Memory B cell (primary cell): Measurements from ENCODE around the gene SLC8A2.
"Not testable (repeated sequence)": the region's sequence is repeated elsewhere in the genome, so short reads cannot be mapped to it uniquely, and the experiment has no call there.

Source experiments
- ATAC-seq: fragments of 150-1000 bp; cut with Tn5 transposase; 2 replicates; pipeline ENCODE4 v1.10.0; 2021; ENCODE audit warnings: low read depth, mild to moderate bottlenecking, moderate library complexity
- DNase-seq, 2 donors: peaks; one replicate each; pipeline ENCODE4 v3.0.0; 2022; ENCODE audit warnings: low spot score in 2 of 2
- H3K27ac Mint-ChIP-seq: one replicate; pipeline ENCODE4 v1.8.0; 2022; ENCODE audit warnings: mild to moderate bottlenecking, moderate library complexity, mixed read lengths
- H3K27me3 Mint-ChIP-seq: one replicate; pipeline ENCODE4 v1.8.0; 2022; ENCODE audit warnings: mixed read lengths
- H3K36me3 Mint-ChIP-seq: one replicate; pipeline ENCODE4 v1.8.0; 2022; ENCODE audit warnings: mild to moderate bottlenecking, mixed read lengths
- H3K4me1 Mint-ChIP-seq: one replicate; pipeline ENCODE4 v1.8.0; 2022; ENCODE audit warnings: mixed read lengths
- H3K4me3 Mint-ChIP-seq: one replicate; pipeline ENCODE4 v1.8.0; 2022; ENCODE audit warnings: mild to moderate bottlenecking, moderate library complexity, mixed read lengths
- H3K9me3 Mint-ChIP-seq: one replicate; pipeline ENCODE4 v1.8.0; 2022; ENCODE audit warnings: mixed read lengths

The SLC8A2 gene

DNA sequence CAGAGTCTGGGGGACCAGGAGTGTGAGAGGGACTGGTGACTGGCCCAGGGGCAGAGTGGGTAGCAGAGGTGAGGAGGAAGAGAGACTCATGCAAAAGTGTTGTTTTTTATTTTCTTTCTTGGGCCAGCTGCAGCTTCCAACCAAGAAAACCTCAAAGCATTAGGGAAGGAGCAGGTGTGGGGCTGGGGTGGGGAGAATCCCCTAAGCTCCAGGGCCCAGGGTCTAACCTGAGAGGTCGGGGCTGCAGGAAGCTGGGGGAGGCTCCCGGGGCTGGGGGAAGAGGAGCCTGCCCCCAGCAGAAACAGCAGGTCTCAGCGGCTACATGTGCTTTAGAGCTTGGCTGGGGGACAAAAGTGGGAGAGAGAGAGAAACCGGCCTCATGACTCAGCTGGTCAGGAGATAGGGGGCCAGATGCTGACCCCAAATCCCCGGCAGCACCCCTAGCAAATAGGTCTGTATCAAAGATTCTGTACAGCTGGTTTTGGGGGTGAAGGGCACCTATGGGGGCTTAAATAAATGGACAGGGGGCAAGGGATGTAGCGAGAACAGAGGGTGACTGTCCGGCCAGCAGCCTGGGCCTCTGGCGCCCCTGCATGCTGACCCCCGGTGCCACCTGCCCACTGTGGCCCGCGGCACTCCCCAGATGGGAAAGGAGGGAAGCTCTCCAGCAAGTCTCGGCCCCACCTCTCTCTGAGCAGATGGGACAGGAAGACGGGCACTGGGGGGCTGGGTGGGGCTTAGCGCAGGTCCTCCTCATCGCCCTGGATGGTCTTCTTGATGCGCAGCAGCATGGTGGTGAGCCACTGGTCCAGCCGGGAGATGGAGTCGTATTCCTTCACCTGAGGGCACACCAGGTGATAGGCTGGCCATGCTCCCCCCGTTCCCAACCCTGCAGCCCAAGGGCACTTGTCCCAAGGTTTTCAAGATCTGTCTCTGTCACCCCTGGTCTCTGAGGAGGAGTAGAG, 16.1 kb upstream of the SLC8A2 start:
- H3K36me3 Mint-ChIP-seq = peaks cover 7% of the 10 kb centered on the region
- ATAC-seq (no peak), DNase-seq (no peak)
- H3K4me3 Mint-ChIP-seq = no peak overlapping the region
- no peaks in the 10 kb centered on the region for H3K9me3 Mint-ChIP-seq
- peak overlapping the region; percentile 35 for H3K27ac Mint-ChIP-seq
- peaks cover 20% of the 10 kb centered on the region for H3K4me1 Mint-ChIP-seq
- no peaks in the 10 kb centered on the region for H3K27me3 Mint-ChIP-seq

DNA sequence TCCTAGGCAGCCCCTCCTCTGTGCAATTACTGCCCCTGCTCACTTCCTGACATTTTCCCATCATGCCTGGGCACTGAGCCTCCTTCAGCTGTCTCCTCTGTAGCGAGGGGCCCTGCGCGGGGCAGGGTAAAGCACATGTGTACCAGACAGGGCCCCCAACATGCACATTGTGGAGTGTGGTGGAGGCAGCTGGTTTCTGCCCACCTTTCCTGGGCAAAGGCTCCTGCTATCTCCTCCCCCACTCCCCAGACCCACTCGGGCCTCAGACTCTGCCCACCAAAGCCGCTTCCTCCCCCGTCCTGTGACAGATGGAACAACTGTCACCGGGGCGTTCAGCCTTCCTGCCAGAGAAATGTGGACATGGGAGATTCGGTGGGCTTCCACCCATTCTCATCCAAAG, 15.2 kb upstream of the SLC8A2 start:
- Mint-ChIP-seq H3K36me3 (peaks cover 7% of the 10 kb centered on the region), H3K4me1 (peaks cover 20% of the 10 kb centered on the region), H3K27ac (no peak overlapping the region), H3K4me3 (no peak overlapping the region), H3K9me3 (no peaks in the 10 kb centered on the region), H3K27me3 (no peaks in the 10 kb centered on the region)
- DNase-seq (no peak), ATAC-seq (no peak)

DNA sequence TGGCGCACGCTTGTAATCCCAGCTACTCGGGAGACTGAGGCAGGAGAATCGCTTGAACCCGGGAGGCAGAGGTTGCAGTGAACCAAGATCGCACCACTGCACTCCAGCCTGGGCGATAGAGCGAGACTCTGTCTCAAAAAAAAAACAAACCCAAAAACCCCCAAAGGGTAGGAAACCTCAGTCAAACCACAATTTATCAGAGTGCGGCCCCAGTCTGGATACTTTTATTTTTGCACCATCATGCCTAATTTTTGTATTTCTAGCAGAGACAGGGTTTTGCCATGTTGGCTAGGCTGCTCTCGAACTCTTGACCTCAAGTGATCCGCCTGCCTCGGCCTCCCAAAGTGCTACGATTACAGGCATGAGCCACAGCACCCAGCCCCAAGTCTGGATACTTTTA, 14.5 kb upstream of the SLC8A2 start:
- not testable (repeated sequence) for H3K36me3 Mint-ChIP-seq, H3K4me3 Mint-ChIP-seq, DNase-seq, ATAC-seq, H3K27ac Mint-ChIP-seq, H3K27me3 Mint-ChIP-seq, H3K9me3 Mint-ChIP-seq
- H3K4me1 Mint-ChIP-seq = peaks cover 20% of the 10 kb centered on the region

DNA sequence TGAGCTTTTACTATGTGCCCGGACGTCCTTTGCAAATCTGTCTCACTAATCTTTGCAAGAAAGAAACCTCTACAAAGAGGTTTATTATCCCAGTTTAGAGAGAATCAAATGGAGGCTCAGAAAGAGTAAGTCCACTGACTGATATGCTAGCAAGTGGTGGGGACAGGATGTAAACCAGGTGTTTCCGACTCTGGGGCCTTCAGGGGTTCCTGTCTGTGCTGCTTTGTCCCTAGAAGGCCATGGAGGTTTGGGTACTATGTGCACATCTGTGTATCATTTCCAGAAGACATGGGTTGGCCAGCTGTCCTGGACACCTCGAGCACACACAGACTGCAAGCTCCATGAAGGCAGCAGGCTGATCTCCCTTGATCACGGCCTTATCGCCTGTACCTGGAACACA, 13.5 kb upstream of the SLC8A2 start:
- peak overlapping the region; percentile 93 for H3K4me3 Mint-ChIP-seq
- peaks cover 5% of the 10 kb centered on the region for H3K36me3 Mint-ChIP-seq
- H3K27ac Mint-ChIP-seq = peak overlapping the region; percentile 92
- no peaks in the 10 kb centered on the region for H3K9me3 Mint-ChIP-seq
- ATAC-seq (no peak), DNase-seq (no peak)
- H3K4me1 Mint-ChIP-seq = peaks cover 21% of the 10 kb centered on the region
- H3K27me3 Mint-ChIP-seq = no peaks in the 10 kb centered on the region

DNA sequence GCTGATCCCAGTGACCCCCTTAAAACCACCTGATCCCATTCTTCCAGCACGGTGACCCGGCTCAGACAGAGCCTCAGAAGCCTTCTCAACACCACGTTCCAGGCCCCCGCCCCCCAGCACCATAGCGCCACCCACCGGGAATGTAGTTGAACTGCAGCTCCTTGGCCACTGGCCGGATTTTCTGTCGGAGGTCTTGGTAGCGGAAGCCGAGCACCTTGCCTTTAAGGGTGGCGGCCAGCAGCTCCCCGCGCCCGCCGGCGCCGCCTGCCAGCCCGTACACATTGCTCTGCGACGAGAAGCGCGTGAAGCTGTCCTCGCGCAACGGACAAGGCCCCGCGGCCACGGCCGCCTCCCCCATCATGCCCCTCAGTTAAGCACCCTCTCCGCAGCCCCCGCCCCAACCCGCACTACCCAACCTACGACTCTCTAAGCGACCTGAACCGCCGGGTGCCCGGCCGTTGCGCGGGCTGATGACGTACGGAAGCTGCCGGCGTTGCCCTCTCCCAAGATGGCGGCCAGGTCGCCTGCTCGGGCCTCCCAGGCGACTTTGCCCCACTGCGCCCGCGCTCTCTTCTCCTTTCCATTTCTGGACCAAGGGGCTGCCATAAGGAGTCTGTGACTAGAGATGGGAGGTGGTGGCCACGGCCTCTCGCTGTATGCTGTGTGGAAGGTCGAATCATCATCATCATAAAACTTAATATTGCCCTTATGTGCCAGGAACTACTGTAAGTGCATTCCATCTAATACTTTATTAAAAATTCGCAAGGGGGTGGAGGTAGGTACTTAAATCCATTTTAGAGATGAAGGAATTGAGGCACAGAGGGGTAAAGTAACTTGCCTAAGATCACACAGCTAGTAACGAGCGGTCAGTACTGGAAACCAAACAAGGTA, 12.4 kb upstream of the SLC8A2 start, which contains the start of gene KPTN:
KPTN (minus strand) TSS at position 420 of the 891 bp plus-strand sequence; CDS start at position 361, 59 bp downstream.
- no peaks in the 10 kb centered on the region for H3K9me3 Mint-ChIP-seq
- peaks cover 2% of the 10 kb centered on the region for H3K36me3 Mint-ChIP-seq
- peak; percentile 88 to 94 for DNase-seq
- no peaks in the 10 kb centered on the region for H3K27me3 Mint-ChIP-seq
- peaks cover 17% of the 10 kb centered on the region for H3K4me1 Mint-ChIP-seq
- peak within 1 kb of the TSS; percentile 93 for H3K4me3 Mint-ChIP-seq
- peak; percentile 92 for ATAC-seq
- H3K27ac Mint-ChIP-seq = peak within 1 kb of the TSS; percentile 92

DNA sequence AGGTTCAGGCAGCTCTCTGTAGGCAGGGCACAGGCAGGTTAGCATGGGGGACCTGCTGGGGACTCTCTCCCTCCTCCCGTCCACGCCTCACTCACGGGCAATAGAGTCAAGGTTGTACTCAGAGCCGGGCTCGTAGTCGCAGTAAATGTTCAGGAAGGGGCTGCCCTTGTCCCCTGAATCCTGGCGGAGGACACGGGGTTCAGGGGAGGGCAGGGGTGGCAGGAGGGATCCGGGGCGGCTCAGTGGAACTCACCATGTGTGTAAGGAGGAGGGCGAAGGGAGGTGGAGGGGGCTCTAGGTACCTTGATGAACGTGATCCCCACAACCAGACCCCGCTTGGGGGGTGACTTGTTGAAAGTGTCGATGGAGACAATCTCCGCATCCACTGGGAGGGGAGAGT, 11.5 kb upstream of the SLC8A2 start:
- ATAC-seq = no peak
- H3K9me3 Mint-ChIP-seq = no peaks in the 10 kb centered on the region
- H3K27ac Mint-ChIP-seq = no peak overlapping the region
- H3K4me1 Mint-ChIP-seq = peaks cover 17% of the 10 kb centered on the region
- no peaks in the 10 kb centered on the region for H3K27me3 Mint-ChIP-seq
- peaks cover 2% of the 10 kb centered on the region for H3K36me3 Mint-ChIP-seq
- DNase-seq = no peak
- peak overlapping the region; percentile 11 for H3K4me3 Mint-ChIP-seq

DNA sequence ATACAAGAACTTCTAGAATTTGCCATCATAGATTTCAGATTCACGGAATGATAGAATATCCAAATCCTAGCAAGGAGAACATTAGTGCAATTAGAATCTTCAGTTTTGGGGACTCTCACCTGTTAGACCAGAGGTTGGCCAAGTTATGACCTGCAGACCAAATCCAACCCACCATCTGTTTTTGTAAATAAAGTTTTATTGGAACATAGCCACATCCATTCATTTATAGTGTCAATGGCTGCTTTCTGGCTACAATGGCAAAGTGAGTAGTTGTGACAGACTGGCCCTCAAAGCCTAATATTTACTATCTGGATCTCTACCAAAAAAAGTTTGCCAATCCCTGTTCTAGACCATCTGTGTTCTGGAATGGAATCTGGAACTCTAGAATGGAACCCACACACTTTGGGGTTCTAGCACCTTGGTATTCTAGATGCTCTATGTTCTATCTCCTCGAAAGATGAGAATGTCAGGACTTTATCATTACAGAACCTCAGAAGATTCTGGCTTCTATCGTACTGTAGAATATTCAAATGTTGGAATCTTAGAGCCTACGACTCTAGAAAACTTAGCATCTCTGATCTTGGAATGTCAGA, 9.9 kb upstream of the SLC8A2 start:
- DNase-seq (no peak), ATAC-seq (no peak)
- Mint-ChIP-seq H3K36me3 (peaks cover 2% of the 10 kb centered on the region), H3K27me3 (no peaks in the 10 kb centered on the region), H3K9me3 (no peaks in the 10 kb centered on the region), H3K4me1 (peaks cover 16% of the 10 kb centered on the region), H3K4me3 (no peak overlapping the region), H3K27ac (no peak overlapping the region)

DNA sequence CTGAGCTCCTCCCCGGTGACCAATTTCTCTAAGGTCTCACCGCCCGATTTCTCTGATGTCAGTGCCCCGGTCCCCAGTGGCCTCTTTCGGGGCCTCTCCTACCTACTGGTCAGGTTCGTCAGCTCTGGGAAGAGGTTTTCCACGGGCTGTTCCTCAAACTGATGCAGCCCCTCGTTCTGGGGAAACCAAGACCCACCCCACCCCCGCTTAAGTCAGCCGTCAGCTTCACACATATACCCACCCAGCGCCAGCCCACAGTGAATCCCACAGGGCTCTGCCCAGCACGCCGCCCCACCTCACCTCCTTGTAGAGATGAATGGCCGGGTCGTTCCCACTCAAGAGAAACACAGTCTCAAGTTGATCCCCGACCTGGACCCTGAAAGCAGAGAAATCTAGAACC, 9.0 kb upstream of the SLC8A2 start:
- no peak overlapping the region for H3K27ac Mint-ChIP-seq
- H3K4me1 Mint-ChIP-seq = peaks cover 13% of the 10 kb centered on the region
- no peak for ATAC-seq
- peaks cover 2% of the 10 kb centered on the region for H3K36me3 Mint-ChIP-seq
- no peaks in the 10 kb centered on the region for H3K9me3 Mint-ChIP-seq
- H3K27me3 Mint-ChIP-seq = no peaks in the 10 kb centered on the region
- no peak for DNase-seq
- no peak overlapping the region for H3K4me3 Mint-ChIP-seq

DNA sequence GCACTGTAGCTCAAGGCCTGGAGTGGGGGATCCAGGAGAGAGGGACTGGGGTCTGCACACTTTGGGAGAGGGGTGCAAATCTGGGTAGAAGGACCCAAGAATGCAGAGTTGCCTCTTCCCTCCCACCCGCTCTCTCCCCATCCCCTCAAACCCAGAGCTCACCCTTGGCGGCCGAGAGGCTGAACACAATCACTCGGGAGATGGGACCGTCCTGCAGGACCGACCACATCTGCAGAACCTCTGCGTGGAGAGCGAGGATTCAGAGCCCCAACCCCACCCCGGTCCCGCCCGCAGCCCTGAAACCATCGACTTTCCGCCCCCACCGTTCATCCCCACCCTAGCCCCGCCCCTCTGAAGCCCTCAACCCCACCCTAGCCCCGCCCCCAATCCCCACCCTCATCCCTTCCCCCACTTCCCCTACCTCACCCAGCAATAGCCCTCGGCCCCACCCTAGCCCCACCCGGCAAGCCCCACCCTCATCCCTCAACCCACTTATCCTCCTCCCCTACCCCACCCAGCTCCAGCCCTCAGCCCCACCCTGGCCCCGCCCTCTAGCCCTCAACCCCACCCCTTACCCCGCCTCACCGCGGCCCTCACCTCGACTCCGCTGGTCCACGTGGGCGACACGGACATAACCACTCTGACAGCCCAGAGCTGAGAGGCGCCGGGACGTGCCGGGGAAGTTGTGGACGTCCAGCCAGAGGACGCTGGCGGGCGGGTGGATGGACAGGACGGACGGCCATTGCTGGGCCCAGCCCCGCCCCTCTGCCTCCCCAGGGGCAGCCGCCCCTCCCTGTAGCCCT, 8.2 kb upstream of the SLC8A2 start:
- no peak overlapping the region for H3K4me3 Mint-ChIP-seq
- DNase-seq (no peak), ATAC-seq (no peak)
- no peaks in the 10 kb centered on the region for H3K27me3 Mint-ChIP-seq
- H3K4me1 Mint-ChIP-seq = peaks cover 6% of the 10 kb centered on the region
- H3K27ac Mint-ChIP-seq = no peak overlapping the region
- H3K9me3 Mint-ChIP-seq = no peaks in the 10 kb centered on the region
- H3K36me3 Mint-ChIP-seq = peaks cover 5% of the 10 kb centered on the region

DNA sequence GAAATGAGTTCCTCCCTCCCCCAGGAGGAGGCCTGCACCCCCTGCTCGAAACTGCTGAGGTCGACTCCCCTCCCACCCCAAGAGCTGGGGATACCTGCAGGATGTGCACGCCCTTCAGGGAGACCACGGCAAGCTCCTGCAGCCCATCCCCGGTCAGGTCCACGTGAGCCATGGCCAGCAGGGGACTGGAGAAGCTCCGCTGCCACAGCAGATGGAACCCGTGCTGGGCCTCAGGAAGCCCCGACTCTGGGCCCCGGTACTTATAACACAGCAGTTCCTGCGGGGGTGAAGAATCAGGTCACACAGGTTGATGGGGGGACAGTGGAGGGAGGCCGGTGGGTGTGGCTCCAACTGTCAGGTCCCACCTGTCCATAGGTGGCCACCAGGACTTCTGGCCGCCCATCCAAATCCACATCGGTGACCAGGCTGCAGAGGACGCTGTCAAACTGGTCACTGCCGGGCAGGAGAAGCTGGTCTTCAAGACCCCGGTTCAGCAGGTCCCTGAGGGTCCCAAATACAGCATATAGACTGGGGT, 4.8 kb upstream of the SLC8A2 start:
- no peak for ATAC-seq
- no peak overlapping the region for H3K4me3 Mint-ChIP-seq
- H3K36me3 Mint-ChIP-seq = peaks cover 5% of the 10 kb centered on the region
- H3K27me3 Mint-ChIP-seq = peaks cover 4% of the 10 kb centered on the region
- DNase-seq = no peak
- peaks cover 4% of the 10 kb centered on the region for H3K4me1 Mint-ChIP-seq
- no peak overlapping the region for H3K27ac Mint-ChIP-seq
- no peaks in the 10 kb centered on the region for H3K9me3 Mint-ChIP-seq

DNA sequence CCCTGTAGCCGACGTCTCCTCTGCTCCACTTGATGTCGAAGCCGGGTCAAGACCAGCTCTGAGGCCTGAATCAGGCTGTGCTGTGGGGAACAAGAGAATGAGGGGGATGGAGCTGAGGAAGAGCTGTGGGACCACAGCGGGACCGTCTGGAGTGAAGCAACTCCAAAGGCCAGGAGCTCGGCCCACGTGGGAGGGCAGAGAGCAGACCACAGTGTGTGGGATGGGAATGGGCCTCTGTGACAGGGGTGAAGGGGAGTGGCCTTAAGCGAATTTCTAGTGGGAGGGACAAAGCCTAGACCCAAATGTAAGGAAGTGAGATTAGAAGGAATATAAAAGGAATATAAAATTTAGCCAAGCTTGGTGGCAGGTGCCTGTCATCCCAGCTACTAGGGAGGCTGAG, 3.8 kb upstream of the SLC8A2 start:
- Mint-ChIP-seq H3K4me1 (peaks cover 10% of the 10 kb centered on the region), H3K4me3 (no peak overlapping the region), H3K27me3 (peaks cover 13% of the 10 kb centered on the region), H3K9me3 (no peaks in the 10 kb centered on the region), H3K36me3 (peaks cover 6% of the 10 kb centered on the region), H3K27ac (no peak overlapping the region)
- no peak for DNase-seq
- ATAC-seq = no peak

DNA sequence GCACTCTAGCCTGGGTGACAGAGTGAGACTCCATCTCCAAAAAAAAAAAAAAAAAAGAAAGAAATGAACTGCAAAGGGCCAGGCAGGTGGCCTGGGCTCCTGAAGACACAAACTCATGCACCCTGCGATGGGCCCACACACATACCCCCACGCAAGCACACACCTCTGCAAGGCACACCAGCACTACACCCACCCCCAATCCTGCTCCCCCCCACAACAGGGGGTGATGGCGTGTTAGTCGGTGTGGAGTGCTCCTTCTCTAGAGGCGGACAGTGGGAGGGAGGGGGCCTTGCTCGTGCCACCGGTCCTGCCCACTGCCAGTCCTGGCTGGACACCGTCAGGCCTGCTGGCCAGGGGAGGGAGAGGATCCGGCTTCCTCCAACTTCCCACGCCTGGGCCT, 1.6 kb upstream of the SLC8A2 start:
- no peak for ATAC-seq
- Mint-ChIP-seq H3K4me3 (no peak overlapping the region), H3K27me3 (peaks cover 22% of the 10 kb centered on the region), H3K27ac (no peak overlapping the region), H3K36me3 (peaks cover 5% of the 10 kb centered on the region), H3K9me3 (no peaks in the 10 kb centered on the region), H3K4me1 (peaks cover 13% of the 10 kb centered on the region)
- no peak for DNase-seq

DNA sequence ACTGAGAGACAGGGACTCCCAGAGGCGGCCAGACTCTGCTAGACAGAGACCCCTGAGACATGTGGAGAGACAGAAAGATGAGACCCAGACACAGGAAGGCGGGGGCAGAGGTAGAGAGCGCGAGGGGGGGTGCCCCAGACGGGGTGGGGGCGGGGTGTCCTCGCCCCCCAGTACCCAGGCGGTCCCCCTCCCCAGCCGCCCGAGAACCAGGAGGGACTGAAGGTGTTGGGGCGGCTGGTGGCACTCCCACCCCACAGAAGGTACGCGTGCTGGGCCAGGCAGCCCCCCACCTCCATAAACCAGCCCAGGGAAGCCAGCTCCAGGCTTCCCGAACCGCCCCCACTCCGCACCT, 336 bp downstream of the SLC8A2 start:
- peaks cover 29% of the 10 kb centered on the region for H3K27me3 Mint-ChIP-seq
- no peaks in the 10 kb centered on the region for H3K9me3 Mint-ChIP-seq
- DNase-seq (no peak), ATAC-seq (no peak)
- peaks cover 13% of the 10 kb centered on the region for H3K4me1 Mint-ChIP-seq
- peak overlapping the region; percentile 19 for H3K4me3 Mint-ChIP-seq
- no peak overlapping the region for H3K27ac Mint-ChIP-seq
- H3K36me3 Mint-ChIP-seq = peaks cover 5% of the 10 kb centered on the region
